ENCODE measurements around the gene GDNF. TPM values are rescaled to one million over a fixed set of nuclear protein-coding genes. Genes with fewer than 3 reads are reported as not detected.
A peak's percentile ranks its signal among the peaks of the same experiment; 100 is the strongest.

GDNF gene
- total and polyA plus RNA-seq, 5 donors from 2014 or later = not detected

DNA sequence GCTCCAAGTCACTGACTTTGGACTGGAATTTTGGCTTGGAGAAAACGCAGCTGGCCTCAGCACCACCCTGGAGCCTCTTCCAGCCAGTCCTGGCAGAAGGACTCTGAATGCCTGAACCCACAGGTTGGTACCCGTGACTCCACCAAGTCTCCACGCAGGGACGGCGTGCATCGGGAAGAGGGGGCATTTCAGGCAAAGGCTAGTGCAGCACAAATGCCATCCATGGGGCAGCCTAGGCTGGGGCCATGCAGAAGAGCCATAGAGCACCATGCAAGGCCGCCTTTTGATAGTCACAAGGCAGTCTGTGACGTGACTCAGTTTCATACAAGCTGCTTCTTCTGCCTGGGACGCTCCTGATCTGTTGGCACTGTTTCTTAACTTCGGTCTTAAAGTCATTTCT is 28.0 kb downstream of the GDNF start:
- no peak for ATAC-seq (ENCODE audit: low read depth in 2 of 2)
- H3K4me3 ChIP-seq (ENCODE audit: low read depth, low read length) = no peak overlapping the region
- no peaks in the 10 kb centered on the region for H3K9me3 ChIP-seq (ENCODE audit: control insufficient read depth in 2 of 2, low read length in 2 of 2)
- Mint-ChIP-seq H3K9me3 (peaks cover 0 to 6% (median 2%) of the 10 kb centered on the region in 7 donors), H3K4me3 (no peak overlapping the region), H3K27ac (no peak overlapping the region), H3K4me1 (no peaks in the 10 kb centered on the region), H3K36me3 (no peaks in the 10 kb centered on the region), H3K27me3 (no peaks in the 10 kb centered on the region)
- no peaks in the 10 kb centered on the region for H3K4me1 ChIP-seq (ENCODE audit: control insufficient read depth, insufficient read depth, low read length, poor library complexity, severe bottlenecking)
- no peaks in the 10 kb centered on the region for H3K36me3 ChIP-seq (ENCODE audit: control insufficient read depth, insufficient read depth, low read length)
- H3K27ac ChIP-seq (ENCODE audit: insufficient read depth, low read length, poor library complexity, severe bottlenecking) = no peak overlapping the region
- H3K27me3 ChIP-seq (ENCODE audit: control insufficient read depth, insufficient read depth, low read length) = no peaks in the 10 kb centered on the region
- no peak for DNase-seq

GRCh38 chr5:37810311-37810710 is 29.5 kb downstream of the GDNF start:
- peaks cover 0 to 4% (median 3%) of the 10 kb centered on the region in 7 donors for H3K9me3 Mint-ChIP-seq
- H3K27me3 Mint-ChIP-seq = no peaks in the 10 kb centered on the region
- H3K9me3 ChIP-seq (ENCODE audit: control insufficient read depth in 2 of 2, low read length in 2 of 2) = no peaks in the 10 kb centered on the region
- no peaks in the 10 kb centered on the region for H3K36me3 ChIP-seq (ENCODE audit: control insufficient read depth, insufficient read depth, low read length)
- H3K27me3 ChIP-seq (ENCODE audit: control insufficient read depth, insufficient read depth, low read length) = no peaks in the 10 kb centered on the region
- ATAC-seq (ENCODE audit: low read depth in 2 of 2) (no peak), DNase-seq (no peak)
- H3K4me1 Mint-ChIP-seq = no peaks in the 10 kb centered on the region
- no peaks in the 10 kb centered on the region for H3K36me3 Mint-ChIP-seq
- no peak overlapping the region for H3K27ac ChIP-seq (ENCODE audit: insufficient read depth, low read length, poor library complexity, severe bottlenecking)
- H3K4me1 ChIP-seq (ENCODE audit: control insufficient read depth, insufficient read depth, low read length, poor library complexity, severe bottlenecking) = no peaks in the 10 kb centered on the region
- H3K4me3 ChIP-seq (ENCODE audit: low read depth, low read length) = no peak overlapping the region
- H3K27ac Mint-ChIP-seq = no peak overlapping the region
- no peak overlapping the region for H3K4me3 Mint-ChIP-seq

- Histone ChIP-seq H3K27me3 (ENCODE audit: control insufficient read depth, insufficient read depth, low read length) (no peaks in the 10 kb centered on the region), H3K36me3 (ENCODE audit: control insufficient read depth, insufficient read depth, low read length) (no peaks in the 10 kb centered on the region), H3K4me3 (ENCODE audit: low read depth, low read length) (no peak overlapping the region), H3K27ac (ENCODE audit: insufficient read depth, low read length, poor library complexity, severe bottlenecking) (no peak overlapping the region), H3K9me3 (ENCODE audit: control insufficient read depth in 2 of 2, low read length in 2 of 2) (no peaks in the 10 kb centered on the region), H3K4me1 (ENCODE audit: control insufficient read depth, insufficient read depth, low read length, poor library complexity, severe bottlenecking) (no peaks in the 10 kb centered on the region)
- Mint-ChIP-seq H3K36me3 (no peaks in the 10 kb centered on the region), H3K27me3 (no peaks in the 10 kb centered on the region), H3K4me3 (no peak overlapping the region), H3K9me3 (peaks cover 0 to 4% (median 3%) of the 10 kb centered on the region in 7 donors), H3K27ac (peak overlapping the region in 1 of 3 donors; percentile 91), H3K4me1 (no peaks in the 10 kb centered on the region)
- no peak for DNase-seq
- no peak for ATAC-seq (ENCODE audit: low read depth in 2 of 2)
Measured at GRCh38 chr5:37808945-37809344, 30.9 kb downstream of the GDNF start.

DNA sequence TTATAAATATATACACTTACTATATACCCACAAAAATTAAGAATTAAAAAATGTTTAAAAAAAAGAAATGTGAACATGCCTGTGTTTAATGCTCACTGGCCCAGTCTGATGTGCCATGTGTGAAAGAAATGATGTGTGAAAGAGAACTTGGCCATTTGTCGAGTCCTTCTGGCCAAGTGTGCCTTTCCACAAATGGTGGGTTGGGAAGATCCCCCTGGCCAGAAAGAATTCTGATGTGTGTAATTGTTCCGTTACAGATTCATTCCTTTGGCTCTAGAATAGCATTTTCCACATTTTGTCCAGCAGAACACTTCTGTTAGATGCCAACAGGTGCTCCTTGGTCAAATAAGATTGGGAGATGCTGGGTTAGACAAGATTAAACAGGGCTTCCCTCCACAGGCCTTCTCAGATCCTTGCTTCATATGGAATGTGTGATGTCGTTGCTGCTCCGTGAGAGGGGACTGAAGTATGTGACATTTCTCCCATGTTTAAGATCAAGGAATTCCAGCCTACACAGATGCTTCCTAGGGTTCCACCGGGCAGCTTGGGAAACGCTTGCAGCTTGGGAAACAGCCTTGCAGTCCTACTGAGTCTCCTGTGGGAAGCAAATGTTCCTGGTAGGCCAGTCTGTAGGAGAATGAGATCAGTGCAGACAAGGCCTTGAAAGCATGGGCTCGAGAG is 32.1 kb downstream of the GDNF start:
- no peak overlapping the region for H3K4me3 Mint-ChIP-seq
- ATAC-seq (ENCODE audit: low read depth in 2 of 2) (no peak), DNase-seq (no peak)
- Histone ChIP-seq H3K36me3 (ENCODE audit: control insufficient read depth, insufficient read depth, low read length) (no peaks in the 10 kb centered on the region), H3K9me3 (ENCODE audit: control insufficient read depth in 2 of 2, low read length in 2 of 2) (no peaks in the 10 kb centered on the region), H3K27me3 (ENCODE audit: control insufficient read depth, insufficient read depth, low read length) (peaks cover 2% of the 10 kb centered on the region), H3K4me1 (ENCODE audit: control insufficient read depth, insufficient read depth, low read length, poor library complexity, severe bottlenecking) (no peaks in the 10 kb centered on the region), H3K4me3 (ENCODE audit: low read depth, low read length) (no peak overlapping the region), H3K27ac (ENCODE audit: insufficient read depth, low read length, poor library complexity, severe bottlenecking) (no peak overlapping the region)
- H3K27ac Mint-ChIP-seq = no peak overlapping the region
- peaks cover 0 to 4% (median 3%) of the 10 kb centered on the region in 7 donors for H3K9me3 Mint-ChIP-seq
- H3K4me1 Mint-ChIP-seq = no peaks in the 10 kb centered on the region
- H3K27me3 Mint-ChIP-seq = no peaks in the 10 kb centered on the region
- no peaks in the 10 kb centered on the region for H3K36me3 Mint-ChIP-seq

DNA sequence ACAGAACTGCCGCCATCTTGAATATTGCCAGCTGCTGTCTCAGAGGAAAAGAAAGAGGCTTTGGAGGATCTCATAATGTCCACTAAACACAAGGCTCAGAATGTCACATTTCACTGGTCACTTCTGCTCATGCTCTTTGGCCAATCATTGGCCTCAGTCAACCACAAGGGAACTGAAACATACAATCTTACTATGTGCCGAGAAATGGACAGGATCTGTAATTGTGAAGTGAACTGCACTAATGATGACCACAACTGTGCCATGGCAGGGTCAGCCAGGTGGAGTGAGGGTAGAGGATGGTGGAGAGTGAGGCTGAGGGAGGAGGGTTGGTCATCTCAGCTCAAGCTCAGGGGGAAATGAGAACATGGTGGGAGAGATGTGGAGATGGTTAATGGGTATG is 32.8 kb downstream of the GDNF start:
- H3K27ac Mint-ChIP-seq = no peak overlapping the region
- DNase-seq (no peak), ATAC-seq (ENCODE audit: low read depth in 2 of 2) (no peak)
- H3K27me3 ChIP-seq (ENCODE audit: control insufficient read depth, insufficient read depth, low read length) = peaks cover 2% of the 10 kb centered on the region
- peaks cover 0 to 4% (median 3%) of the 10 kb centered on the region in 7 donors for H3K9me3 Mint-ChIP-seq
- peak overlapping the region in 1 of 4 donors; percentile 47 for H3K4me3 Mint-ChIP-seq
- H3K27ac ChIP-seq (ENCODE audit: insufficient read depth, low read length, poor library complexity, severe bottlenecking) = no peak overlapping the region
- H3K4me1 Mint-ChIP-seq = no peaks in the 10 kb centered on the region
- peaks cover 6% of the 10 kb centered on the region for H3K27me3 Mint-ChIP-seq
- no peak overlapping the region for H3K4me3 ChIP-seq (ENCODE audit: low read depth, low read length)
- H3K36me3 Mint-ChIP-seq = no peaks in the 10 kb centered on the region
- no peaks in the 10 kb centered on the region for H3K4me1 ChIP-seq (ENCODE audit: control insufficient read depth, insufficient read depth, low read length, poor library complexity, severe bottlenecking)
- H3K36me3 ChIP-seq (ENCODE audit: control insufficient read depth, insufficient read depth, low read length) = no peaks in the 10 kb centered on the region
- no peaks in the 10 kb centered on the region for H3K9me3 ChIP-seq (ENCODE audit: control insufficient read depth in 2 of 2, low read length in 2 of 2)

DNA sequence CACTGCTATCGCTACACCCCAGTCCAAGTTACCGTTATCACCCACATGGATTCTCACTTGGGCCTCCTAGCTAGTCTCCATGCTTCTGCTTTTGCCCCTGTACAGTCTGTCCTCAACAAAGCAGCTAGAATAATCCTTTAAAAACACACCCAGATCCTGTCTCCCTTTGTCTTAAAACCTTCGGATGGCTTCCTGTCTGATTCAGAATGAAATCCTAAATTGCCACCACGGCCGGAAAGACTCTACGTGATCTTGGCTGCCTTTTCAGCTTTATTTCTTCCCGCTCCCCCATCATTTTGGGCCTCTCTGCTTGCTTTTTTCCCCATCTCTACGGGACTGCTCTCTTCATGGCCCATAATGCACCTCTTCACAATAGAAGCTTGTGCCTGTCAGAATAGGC is 33.4 kb downstream of the GDNF start:
- Histone ChIP-seq H3K9me3 (ENCODE audit: control insufficient read depth in 2 of 2, low read length in 2 of 2) (no peaks in the 10 kb centered on the region), H3K4me1 (ENCODE audit: control insufficient read depth, insufficient read depth, low read length, poor library complexity, severe bottlenecking) (no peaks in the 10 kb centered on the region), H3K27ac (ENCODE audit: insufficient read depth, low read length, poor library complexity, severe bottlenecking) (no peak overlapping the region), H3K4me3 (ENCODE audit: low read depth, low read length) (no peak overlapping the region), H3K36me3 (ENCODE audit: control insufficient read depth, insufficient read depth, low read length) (no peaks in the 10 kb centered on the region), H3K27me3 (ENCODE audit: control insufficient read depth, insufficient read depth, low read length) (peaks cover 2% of the 10 kb centered on the region)
- ATAC-seq (ENCODE audit: low read depth in 2 of 2) = no peak
- peaks cover 6% of the 10 kb centered on the region for H3K27me3 Mint-ChIP-seq
- H3K4me3 Mint-ChIP-seq = no peak overlapping the region
- no peaks in the 10 kb centered on the region for H3K4me1 Mint-ChIP-seq
- no peak for DNase-seq
- peaks cover 0 to 4% (median 3%) of the 10 kb centered on the region in 7 donors for H3K9me3 Mint-ChIP-seq
- H3K36me3 Mint-ChIP-seq = no peaks in the 10 kb centered on the region
- no peak overlapping the region for H3K27ac Mint-ChIP-seq

GRCh38 chr5:37806016-37806415 is 33.8 kb downstream of the GDNF start:
- H3K9me3 Mint-ChIP-seq = peaks cover 0 to 4% (median 3%) of the 10 kb centered on the region in 7 donors
- H3K9me3 ChIP-seq (ENCODE audit: control insufficient read depth in 2 of 2, low read length in 2 of 2) = no peaks in the 10 kb centered on the region
- H3K36me3 Mint-ChIP-seq = no peaks in the 10 kb centered on the region
- H3K4me3 Mint-ChIP-seq = no peak overlapping the region
- no peak overlapping the region for H3K27ac Mint-ChIP-seq
- no peak overlapping the region for H3K27ac ChIP-seq (ENCODE audit: insufficient read depth, low read length, poor library complexity, severe bottlenecking)
- no peaks in the 10 kb centered on the region for H3K4me1 Mint-ChIP-seq
- no peaks in the 10 kb centered on the region for H3K36me3 ChIP-seq (ENCODE audit: control insufficient read depth, insufficient read depth, low read length)
- DNase-seq (no peak), ATAC-seq (ENCODE audit: low read depth in 2 of 2) (no peak)
- H3K4me3 ChIP-seq (ENCODE audit: low read depth, low read length) = no peak overlapping the region
- peaks cover 2% of the 10 kb centered on the region for H3K27me3 ChIP-seq (ENCODE audit: control insufficient read depth, insufficient read depth, low read length)
- H3K4me1 ChIP-seq (ENCODE audit: control insufficient read depth, insufficient read depth, low read length, poor library complexity, severe bottlenecking) = no peaks in the 10 kb centered on the region
- H3K27me3 Mint-ChIP-seq = peaks cover 6% of the 10 kb centered on the region

DNA sequence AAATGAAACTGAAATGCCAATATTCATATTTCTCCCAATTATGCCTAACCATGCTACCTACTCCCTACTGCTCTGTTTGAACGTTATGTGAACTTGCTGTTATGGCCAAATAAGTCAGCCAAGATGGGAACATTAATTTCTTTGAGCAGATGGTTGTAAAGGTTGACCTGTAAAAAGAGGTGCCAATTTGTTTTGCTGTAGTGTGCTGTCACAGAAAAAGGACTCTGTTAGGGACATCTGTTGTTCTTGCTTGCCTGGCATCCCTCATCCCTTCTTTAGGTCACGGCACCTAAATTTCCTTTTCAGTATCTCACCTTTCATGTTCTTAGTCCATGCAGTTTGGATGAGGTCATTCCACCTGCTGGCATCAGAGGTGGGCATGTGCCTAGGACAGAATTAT is 35.4 kb downstream of the GDNF start:
- Mint-ChIP-seq H3K36me3 (no peaks in the 10 kb centered on the region), H3K27me3 (peaks cover 6% of the 10 kb centered on the region), H3K4me1 (no peaks in the 10 kb centered on the region), H3K27ac (no peak overlapping the region), H3K9me3 (peaks cover 0 to 5% (median 3%) of the 10 kb centered on the region in 7 donors), H3K4me3 (no peak overlapping the region)
- no peaks in the 10 kb centered on the region for H3K4me1 ChIP-seq (ENCODE audit: control insufficient read depth, insufficient read depth, low read length, poor library complexity, severe bottlenecking)
- ATAC-seq (ENCODE audit: low read depth in 2 of 2) (no peak), DNase-seq (no peak)
- H3K27me3 ChIP-seq (ENCODE audit: control insufficient read depth, insufficient read depth, low read length) = peaks cover 2% of the 10 kb centered on the region
- H3K4me3 ChIP-seq (ENCODE audit: low read depth, low read length) = no peak overlapping the region
- H3K27ac ChIP-seq (ENCODE audit: insufficient read depth, low read length, poor library complexity, severe bottlenecking) = no peak overlapping the region
- H3K36me3 ChIP-seq (ENCODE audit: control insufficient read depth, insufficient read depth, low read length) = no peaks in the 10 kb centered on the region
- H3K9me3 ChIP-seq (ENCODE audit: control insufficient read depth in 2 of 2, low read length in 2 of 2) = no peaks in the 10 kb centered on the region
